DND-41 (cell line): Measurements from ENCODE around the gene ZKSCAN3.

Experiments
- CTCF ChIP-seq: IDR thresholded peaks from 2 replicates; pipeline ENCODE4 v1.5.1; 2012; ENCODE audit warnings: borderline replicate concordance, low read length, moderate library complexity, mild to moderate bottlenecking; ENCODE audit not compliant: poor library complexity, severe bottlenecking; ENCODE audit errors: extremely low read depth
- EZH2 ChIP-seq: IDR thresholded peaks from 3 replicates; pipeline ENCODE4 v1.6.1; 2012; ENCODE audit warnings: borderline replicate concordance, low read depth, mild to moderate bottlenecking, moderate library complexity, low read length, inconsistent platforms; ENCODE audit not compliant: severe bottlenecking

DNA sequence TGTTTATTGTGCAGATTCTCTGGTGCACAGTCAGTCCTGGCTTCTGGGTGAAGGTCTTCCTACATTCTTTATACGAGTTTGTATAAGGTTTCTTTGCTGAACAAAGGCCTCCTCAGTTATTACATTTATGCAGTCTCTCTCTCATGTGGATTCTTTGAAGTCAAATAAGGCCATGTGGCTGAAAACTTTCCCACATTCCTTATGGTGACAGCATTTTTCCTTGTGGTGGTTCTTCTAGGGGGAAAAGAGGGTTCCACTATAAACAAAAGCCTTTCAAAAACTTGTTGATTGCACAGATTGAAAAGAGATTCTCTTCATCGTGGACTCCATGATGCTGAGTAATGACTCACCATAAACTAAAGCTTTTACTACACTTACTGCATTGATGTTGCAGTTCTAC lies 30.6 kb downstream of the ZKSCAN3 start:
- TF ChIP-seq CTCF, result no peak
- no peak for TF ChIP-seq EZH2
